BLaER1 (cell line): ENCODE data around the gene SEC22C.
"Not testable (repeated sequence)": the region's sequence is repeated elsewhere in the genome, so short reads cannot be mapped to it uniquely, and the experiment has no call there.

Source experiments
- H3K27ac ChIP-seq: shearing (Covaris generic); formaldehyde crosslinking; 2 replicates; pipeline ENCODE4 v1.8.1; 2022
- H3K27me3 ChIP-seq: shearing (Covaris generic); formaldehyde crosslinking; 2 replicates; pipeline ENCODE4 v1.8.1; 2022
- H3K36me3 ChIP-seq: shearing (Covaris generic); formaldehyde crosslinking; 2 replicates; pipeline ENCODE4 v1.8.1; 2022
- H3K4me1 ChIP-seq: shearing (Covaris generic); formaldehyde crosslinking; 2 replicates; pipeline ENCODE4 v1.8.1; 2022
- H3K4me2 ChIP-seq: shearing (Covaris generic); formaldehyde crosslinking; 2 replicates; pipeline ENCODE4 v1.8.1; 2022
- H3K4me3 ChIP-seq: shearing (Covaris generic); formaldehyde crosslinking; 2 replicates; pipeline ENCODE4 v1.8.1; 2022
- H3K9ac ChIP-seq: shearing (Covaris generic); formaldehyde crosslinking; 2 replicates; pipeline ENCODE4 v1.8.1; 2022
- H3K9me3 ChIP-seq: shearing (Covaris generic); formaldehyde crosslinking; 2 replicates; pipeline ENCODE4 v1.8.1; 2022
- H4K20me1 ChIP-seq: shearing (Covaris generic); formaldehyde crosslinking; 2 replicates; pipeline ENCODE4 v1.8.1; 2022
- Cebpa-rat ChIP-seq: shearing (Covaris generic); IDR thresholded peaks from 2 replicates; pipeline ENCODE4 v1.8.1; 2022

SEC22C gene

GRCh38 chr3:42582474-42583070 is 805 bp upstream of the SEC22C start:
- Histone ChIP-seq H3K4me2 (peak overlapping the region; percentile 87), H3K27ac (peak overlapping the region; percentile 68; the same call in 1 of the 2 replicates), H3K4me3 (peak overlapping the region; percentile 73), H3K36me3 (peaks cover 17% of the 10 kb centered on the region), H3K4me1 (peaks cover 32% of the 10 kb centered on the region), H3K27me3 (no peaks in the 10 kb centered on the region), H4K20me1 (no peaks in the 10 kb centered on the region; the same call in 1 of the 2 replicates), H3K9me3 (no peaks in the 10 kb centered on the region), H3K9ac (peak overlapping the region; percentile 76)
- TF ChIP-seq Cebpa-rat: no peak

GRCh38 chr3:42581400-42581708 is 413 bp downstream of the SEC22C start:
- H3K4me2 ChIP-seq: peak overlapping the region; percentile 87
- H3K4me3 ChIP-seq: peak overlapping the region; percentile 73
- H3K9me3 ChIP-seq: no peaks in the 10 kb centered on the region
- H3K36me3 ChIP-seq: peaks cover 19% of the 10 kb centered on the region
- no peak for TF ChIP-seq Cebpa-rat
- H4K20me1 ChIP-seq: no peaks in the 10 kb centered on the region; the same call in 1 of the 2 replicates
- no peaks in the 10 kb centered on the region for H3K27me3 ChIP-seq
- H3K9ac ChIP-seq: peak overlapping the region; percentile 76
- peak overlapping the region; percentile 68 for H3K27ac ChIP-seq
- H3K4me1 ChIP-seq: peaks cover 32% of the 10 kb centered on the region

GRCh38 chr3:42579346-42579745 is 2.4 kb downstream of the SEC22C start:
- peaks cover 18% of the 10 kb centered on the region for H3K9me3 ChIP-seq

GRCh38 chr3:42578054-42578453 is 3.7 kb downstream of the SEC22C start:
- peaks cover 47% of the 10 kb centered on the region for H3K36me3 ChIP-seq
- no peaks in the 10 kb centered on the region; the same call in 1 of the 2 replicates for H4K20me1 ChIP-seq
- no peak overlapping the region for H3K9ac ChIP-seq
- H3K4me3 ChIP-seq: no peak overlapping the region
- H3K9me3 ChIP-seq: peaks cover 27% of the 10 kb centered on the region
- TF ChIP-seq Cebpa-rat: no peak
- no peak overlapping the region for H3K27ac ChIP-seq
- H3K4me2 ChIP-seq: no peak overlapping the region
- peaks cover 25% of the 10 kb centered on the region for H3K4me1 ChIP-seq
- H3K27me3 ChIP-seq: no peaks in the 10 kb centered on the region

More at GRCh38 chr3:42579346-42579745, 2.4 kb downstream of the SEC22C start:
- H3K4me2 ChIP-seq, H3K27ac ChIP-seq, H4K20me1 ChIP-seq, H3K27me3 ChIP-seq, H3K4me3 ChIP-seq: not testable (repeated sequence)
- Histone ChIP-seq H3K9ac (peak overlapping the region; percentile 30; the same call in 1 of the 2 replicates), H3K4me1 (peaks cover 32% of the 10 kb centered on the region), H3K36me3 (peaks cover 34% of the 10 kb centered on the region)

- H3K4me1 ChIP-seq: peaks cover 6% of the 10 kb centered on the region
- peaks cover 21% of the 10 kb centered on the region for H4K20me1 ChIP-seq
- H3K27me3 ChIP-seq: no peaks in the 10 kb centered on the region
- peaks cover 65% of the 10 kb centered on the region for H3K36me3 ChIP-seq
- no peak overlapping the region for H3K4me3 ChIP-seq
- H3K9me3 ChIP-seq: peaks cover 27% of the 10 kb centered on the region
- no peak overlapping the region for H3K27ac ChIP-seq
- TF ChIP-seq Cebpa-rat: no peak
- no peak overlapping the region for H3K4me2 ChIP-seq
- no peak overlapping the region for H3K9ac ChIP-seq
Observed at GRCh38 chr3:42575137-42575741, 6.5 kb downstream of the SEC22C start.

- no peaks in the 10 kb centered on the region for H3K27me3 ChIP-seq
- peaks cover 74% of the 10 kb centered on the region for H3K36me3 ChIP-seq
- no peak overlapping the region for H3K4me2 ChIP-seq
- TF ChIP-seq Cebpa-rat: no peak
- H3K9me3 ChIP-seq: peaks cover 27% of the 10 kb centered on the region
- no peaks in the 10 kb centered on the region for H3K4me1 ChIP-seq
- no peak overlapping the region for H3K27ac ChIP-seq
- H3K9ac ChIP-seq: no peak overlapping the region
- H3K4me3 ChIP-seq: no peak overlapping the region
- H4K20me1 ChIP-seq: peaks cover 32% of the 10 kb centered on the region
Observed at GRCh38 chr3:42572278-42572677, 9.5 kb downstream of the SEC22C start.

GRCh38 chr3:42569593-42570142 is 12.1 kb downstream of the SEC22C start:
- Histone ChIP-seq H3K27ac (no peak overlapping the region), H3K4me1 (no peaks in the 10 kb centered on the region), H3K9me3 (peaks cover 12% of the 10 kb centered on the region), H4K20me1 (peaks cover 32% of the 10 kb centered on the region), H3K4me3 (no peak overlapping the region), H3K27me3 (no peaks in the 10 kb centered on the region), H3K4me2 (no peak overlapping the region), H3K36me3 (peaks cover 88% of the 10 kb centered on the region), H3K9ac (no peak overlapping the region)
- no peak for TF ChIP-seq Cebpa-rat

- H3K27ac ChIP-seq: no peak overlapping the region
- peaks cover 90% of the 10 kb centered on the region for H3K36me3 ChIP-seq
- no peak overlapping the region for H3K9ac ChIP-seq
- no peaks in the 10 kb centered on the region for H4K20me1 ChIP-seq
- peaks cover 20% of the 10 kb centered on the region for H3K4me1 ChIP-seq
- H3K9me3 ChIP-seq: no peaks in the 10 kb centered on the region
- TF ChIP-seq Cebpa-rat: no peak
- no peak overlapping the region for H3K4me2 ChIP-seq
- no peaks in the 10 kb centered on the region for H3K27me3 ChIP-seq
- H3K4me3 ChIP-seq: no peak overlapping the region
Observed at GRCh38 chr3:42562047-42562907, 19.5 kb downstream of the SEC22C start.

- Histone ChIP-seq H3K36me3 (peaks cover 79% of the 10 kb centered on the region), H3K27ac (no peak overlapping the region), H4K20me1 (no peaks in the 10 kb centered on the region), H3K4me3 (no peak overlapping the region), H3K4me1 (peaks cover 49% of the 10 kb centered on the region), H3K9me3 (no peaks in the 10 kb centered on the region), H3K4me2 (peak overlapping the region; percentile 68), H3K9ac (no peak overlapping the region), H3K27me3 (no peaks in the 10 kb centered on the region)
- no peak for TF ChIP-seq Cebpa-rat
Observed at GRCh38 chr3:42557854-42558253, 23.9 kb downstream of the SEC22C start.

GRCh38 chr3:42556817-42557216 is 24.9 kb downstream of the SEC22C start:
- H3K36me3 ChIP-seq: peaks cover 78% of the 10 kb centered on the region

More at GRCh38 chr3:42556817-42557216, 24.9 kb downstream of the SEC22C start:
- H3K9me3 ChIP-seq, H3K4me3 ChIP-seq, H4K20me1 ChIP-seq, H3K9ac ChIP-seq, H3K27me3 ChIP-seq: not testable (repeated sequence)
- H3K27ac ChIP-seq: peak overlapping the region; percentile 78
- H3K4me2 ChIP-seq: peak overlapping the region; percentile 68
- H3K4me1 ChIP-seq: peaks cover 49% of the 10 kb centered on the region
